RCC 7860 (cell line): Measurements from ENCODE around the gene BUB1.
"Not testable (repeated sequence)": the region's sequence is repeated elsewhere in the genome, so short reads cannot be mapped to it uniquely, and the experiment has no call there.

ENCODE experiments used
- DNase-seq: peaks from one replicate; pipeline ENCODE4 v3.0.0-alpha.2; 2015; ENCODE audit warnings: low spot score
- FAIRE-seq: peaks from 2 replicates; lab custom pipeline; 2012; peaks lifted over from hg19 to GRCh38; lab: Jason Lieb, UNC

Gene BUB1

GRCh38 chr2:110677530-110678456 is at the start of gene BUB1:
Gene BUB1 (minus strand): TSS chr2:110678063. CDS start chr2:110677995, 68 bp downstream.
- DNase-seq (peak; percentile 92), FAIRE-seq (peak; percentile 87)

- no peak for FAIRE-seq
- DNase-seq = no peak
These were observed 48.4 kb upstream of the BUB1 start for GRCh38 chr2:110726285-110726684.

DNA sequence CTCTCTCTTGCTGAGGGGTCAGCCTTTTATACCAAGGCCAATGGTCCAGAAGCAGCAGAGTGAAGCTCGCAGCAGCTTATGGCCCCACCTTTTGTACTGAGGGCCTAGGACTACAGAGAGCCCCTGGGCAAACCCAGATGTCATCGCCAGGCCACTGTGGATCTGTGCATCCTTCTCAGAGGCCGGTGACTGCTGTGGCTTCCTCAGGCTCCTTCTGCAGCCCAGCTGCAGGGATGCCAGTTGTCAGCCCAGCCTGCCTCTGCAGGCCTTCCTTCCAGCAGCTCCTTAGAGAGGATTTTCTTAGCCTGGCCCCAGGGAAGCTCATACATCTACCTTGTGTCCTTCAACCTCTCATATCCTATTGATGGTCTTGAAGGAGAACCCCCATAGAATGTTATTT is 48.0 kb upstream of the BUB1 start:
- DNase-seq (no peak), FAIRE-seq (no peak)

DNA sequence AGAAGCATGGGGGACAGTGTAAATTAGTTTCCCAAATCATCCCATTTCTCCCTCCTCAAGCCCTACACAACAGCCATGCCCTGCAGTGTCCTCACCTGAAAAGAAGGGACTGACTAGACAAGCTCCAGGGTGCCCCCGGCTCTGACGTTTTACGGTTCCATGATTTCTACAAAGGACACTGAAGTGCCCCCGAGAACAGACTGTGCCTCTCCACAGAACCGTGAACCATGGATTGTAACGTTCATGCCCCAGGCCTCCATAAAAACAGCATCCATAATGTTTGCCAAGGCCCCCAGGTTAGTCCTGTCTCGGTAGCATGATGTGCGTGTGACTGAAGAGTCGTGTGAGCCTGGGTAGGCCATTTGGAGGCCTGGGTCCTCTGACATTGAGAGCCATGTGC is 47.5 kb upstream of the BUB1 start:
- DNase-seq = no peak

DNA sequence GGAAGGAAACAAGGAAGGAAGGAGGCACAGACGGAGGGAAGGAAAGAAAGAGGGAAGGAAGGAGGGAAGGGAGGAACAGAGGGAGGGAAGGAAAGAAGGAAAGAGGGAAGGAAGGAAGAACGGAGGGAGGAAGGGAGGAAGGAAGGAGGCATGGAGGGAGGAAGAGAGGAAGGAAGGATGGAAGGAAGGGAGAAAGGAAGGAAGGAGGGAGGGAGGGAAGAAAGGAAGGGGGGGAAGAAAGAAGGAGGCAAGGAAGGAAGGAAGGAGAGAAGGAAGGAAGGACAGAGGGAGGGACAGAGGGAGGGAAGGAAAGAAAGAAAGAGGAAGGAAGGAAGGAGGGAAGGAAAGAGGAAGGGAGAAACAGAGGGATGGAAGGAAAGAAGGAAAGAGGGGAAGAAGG is 47.0 kb upstream of the BUB1 start:
- FAIRE-seq (no peak), DNase-seq (no peak)

More for the DNA sequence above, 47.5 kb upstream of the BUB1 start:
- no peak for FAIRE-seq

DNA sequence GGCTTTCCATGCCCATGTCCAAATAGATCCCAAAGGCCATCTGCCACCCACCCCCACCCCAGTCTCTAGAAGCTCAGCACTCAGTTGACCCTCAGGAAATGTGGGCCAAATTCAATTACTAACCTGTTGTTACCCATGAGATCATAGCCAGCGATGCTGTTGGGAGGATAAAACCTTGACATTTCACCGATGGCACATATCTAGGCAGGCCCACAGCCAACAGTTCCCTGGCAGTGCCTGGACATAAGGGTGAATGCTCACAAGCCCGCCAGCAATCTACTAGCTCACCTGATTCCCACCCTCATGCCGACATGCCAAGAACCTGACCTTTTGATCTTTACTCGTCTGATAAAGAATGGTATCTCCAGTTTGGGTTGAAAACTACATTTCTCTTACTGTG is 42.7 kb upstream of the BUB1 start:
- no peak for DNase-seq
- no peak for FAIRE-seq

DNA sequence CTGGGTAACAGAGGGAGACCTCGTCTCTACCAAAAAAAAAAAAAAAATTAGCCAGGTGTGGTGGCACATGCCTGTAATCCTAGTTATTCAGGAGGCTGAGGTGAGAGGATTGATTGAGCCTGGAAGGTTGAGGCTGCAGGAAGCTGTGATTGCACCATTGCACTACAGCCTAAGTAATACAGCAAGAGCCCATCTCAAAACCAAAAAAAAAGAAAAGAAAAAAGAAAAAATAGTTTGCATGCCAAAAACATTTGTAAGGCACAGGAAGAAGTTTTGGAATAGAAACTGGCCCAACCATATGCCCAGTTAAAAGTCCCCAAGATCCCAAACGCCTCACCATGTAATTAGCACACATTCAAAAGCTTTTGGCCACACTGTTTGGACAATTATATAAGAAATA is 41.1 kb upstream of the BUB1 start:
- DNase-seq (no peak), FAIRE-seq (no peak)

- no peak for FAIRE-seq
- DNase-seq = no peak
These were observed 40.5 kb upstream of the BUB1 start for GRCh38 chr2:110718382-110718781.

GRCh38 chr2:110717734-110718133 is 39.9 kb upstream of the BUB1 start:
- FAIRE-seq = no peak
- DNase-seq = no peak

GRCh38 chr2:110716959-110717645 is 39.2 kb upstream of the BUB1 start:
- DNase-seq = peak; percentile 18
- peak; percentile 23 for FAIRE-seq

DNA sequence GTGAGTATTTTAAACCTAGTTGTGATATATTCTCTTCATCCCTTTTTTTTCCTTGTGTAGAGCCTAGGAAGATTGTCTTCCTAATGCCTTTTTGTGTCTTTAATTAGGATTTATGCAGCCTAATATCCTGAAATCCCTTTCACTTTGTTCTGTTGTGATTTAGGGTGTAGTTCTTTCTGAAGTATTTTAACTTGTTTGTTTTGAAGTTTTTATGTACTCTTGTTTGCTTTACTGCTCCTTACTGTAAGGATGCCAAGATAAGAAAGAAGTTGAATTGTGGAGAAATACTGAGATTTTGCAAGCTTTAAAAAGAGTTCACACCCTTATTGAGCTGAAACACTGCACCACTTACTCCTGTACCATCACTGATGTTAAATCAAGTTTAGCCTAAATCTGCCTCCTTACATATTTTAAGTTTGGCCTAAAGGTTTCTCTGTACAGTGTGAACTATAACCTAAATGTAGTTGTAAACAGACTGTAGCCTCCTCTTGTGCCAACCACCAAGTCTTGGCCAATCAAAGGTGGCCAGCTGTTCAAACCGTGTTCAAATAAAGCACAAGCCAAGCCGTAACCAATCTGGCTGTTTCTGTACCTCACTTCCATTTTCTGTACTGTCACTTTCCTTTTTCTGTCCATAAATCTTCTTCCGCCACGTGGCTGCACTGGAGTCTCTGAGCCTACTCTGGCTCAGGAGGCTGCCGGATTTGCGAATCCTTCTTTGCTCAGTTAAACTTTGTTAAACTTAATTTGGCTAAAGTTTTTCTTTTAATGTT is 36.8 kb upstream of the BUB1 start:
- DNase-seq = no peak
- no peak for FAIRE-seq

DNA sequence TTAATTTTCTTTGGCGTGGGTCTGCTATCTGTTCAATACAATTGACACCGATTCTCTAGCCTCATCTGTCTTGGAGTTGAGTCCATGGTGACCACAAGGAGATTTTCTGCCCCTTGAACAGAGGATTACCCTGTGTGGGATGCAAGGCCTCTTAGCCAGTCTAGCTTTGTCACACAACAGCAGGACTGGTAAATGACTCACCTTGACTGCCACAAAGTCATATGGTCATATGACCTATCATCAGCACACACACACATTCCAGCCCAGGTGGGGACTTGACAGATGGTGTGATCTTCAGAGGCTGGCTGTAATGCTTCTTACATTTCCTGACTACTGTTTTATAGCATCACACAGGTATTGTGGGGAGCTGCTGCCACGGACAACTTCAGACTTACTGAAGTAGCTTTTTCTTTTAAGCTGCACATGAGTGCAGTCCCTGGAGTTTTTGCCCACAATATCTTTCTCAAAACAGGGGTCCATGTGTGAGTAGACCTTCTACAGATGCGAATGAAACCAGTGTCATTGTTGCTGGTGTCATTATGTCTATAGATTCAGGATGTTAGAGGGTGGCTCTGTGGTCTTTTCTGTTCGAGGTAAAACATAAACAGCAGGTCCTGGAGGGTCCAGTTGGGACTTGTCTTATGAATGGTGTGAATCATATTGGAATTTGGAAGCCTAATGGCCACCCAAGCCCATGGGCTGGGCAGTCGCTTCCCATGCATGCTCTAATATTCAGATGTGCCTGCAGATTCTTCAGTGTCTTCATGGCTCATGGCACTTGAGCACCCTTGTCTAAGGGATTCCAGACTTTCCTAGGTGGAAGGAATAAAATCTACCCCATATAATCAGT is 35.9 kb upstream of the BUB1 start:
- DNase-seq (peak; percentile 69), FAIRE-seq (peak; percentile 25)

GRCh38 chr2:110712737-110713136 is 34.9 kb upstream of the BUB1 start:
- FAIRE-seq (no peak), DNase-seq (no peak)

DNA sequence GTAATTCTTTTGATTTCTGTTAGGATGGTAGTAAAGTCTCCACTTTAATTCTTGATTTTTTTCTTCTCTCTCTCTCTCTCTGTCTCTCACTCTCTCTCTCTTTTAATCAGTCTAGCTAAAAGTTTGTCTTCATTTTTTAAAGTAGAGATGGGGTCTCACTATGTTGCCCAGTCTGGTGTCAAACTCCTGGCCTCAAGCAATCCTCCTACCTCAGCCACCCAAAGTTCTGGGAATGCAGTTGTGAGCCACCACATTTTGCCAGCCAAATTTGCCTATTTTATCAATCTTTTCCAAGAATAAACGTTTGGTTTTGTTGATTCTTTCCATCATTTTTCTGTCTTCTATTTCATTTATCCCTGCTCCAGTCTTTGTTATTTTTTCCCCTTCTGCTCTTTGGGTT is 30.6 kb upstream of the BUB1 start:
- no peak for FAIRE-seq
- no peak for DNase-seq

GRCh38 chr2:110707386-110707965 is 29.6 kb upstream of the BUB1 start:
- FAIRE-seq = no peak

GRCh38 chr2:110702514-110703380 is 24.9 kb upstream of the BUB1 start:
- FAIRE-seq = no peak
- no peak for DNase-seq

More at GRCh38 chr2:110707386-110707965, 29.6 kb upstream of the BUB1 start:
- DNase-seq = no peak

- FAIRE-seq = not testable (repeated sequence)
These were observed 20.4 kb upstream of the BUB1 start for GRCh38 chr2:110698253-110698652.

GRCh38 chr2:110695146-110695898 is 17.5 kb upstream of the BUB1 start:
- DNase-seq, FAIRE-seq: not testable (repeated sequence)

More at GRCh38 chr2:110698253-110698652, 20.4 kb upstream of the BUB1 start:
- not testable (repeated sequence) for DNase-seq
